HepG2 (cell line): ENCODE measurements around the gene P4HB. TPM values are rescaled to one million over a fixed set of nuclear protein-coding genes. Genes with fewer than 3 reads are reported as not detected.

Experiments used
- ATAC-seq: fragments of 200-7000 bp; cut with Tn5 transposase; 3 replicates; pipeline ENCODE4 v1.9.1; 2020; ENCODE audit warnings: mild to moderate bottlenecking, moderate library complexity
- Bru-seq: library from RNA; stranded (reverse); fragments of 400-500 nt; gene quantifications from one replicate; lab custom pipeline; 2021; lab: Mats Ljungman, UMichigan
- BruChase-seq, 2 experiments: library from RNA; stranded (reverse); fragments of 400-500 nt; gene quantifications; one replicate each; lab custom pipeline; 2021; lab: Mats Ljungman, UMichigan
- BruUV-seq: library from RNA; stranded (reverse); fragments of 400-500 nt; replicated peaks from 2 replicates; lab custom pipeline; 2021; lab: Mats Ljungman, UMichigan
- CTCF ChIA-PET: fragments of 300-600 bp; formaldehyde crosslinking; extraction: SDS; loops from one replicate; lab custom pipeline; 2021; ENCODE audit warnings: low total read pairs, inconsistent platforms, low intra/inter-chr PET ratio; lab: Yijun Ruan, JAX
- POLR2A ChIA-PET: fragments of 350-600 bp; sonication (Branson Sonifier 250); formaldehyde crosslinking; loops from one replicate; lab custom pipeline; 2020; ENCODE audit warnings: antibody characterized with exemption, inconsistent platforms; lab: Yijun Ruan, JAX
- DNase-seq: peaks from one replicate; pipeline ENCODE4 v3.0.0-alpha.2; 2015; ENCODE audit warnings: low spot score
- FAIRE-seq: peaks from 3 replicates; lab custom pipeline; 2011; peaks lifted over from hg19 to GRCh38; lab: Jason Lieb, UNC
- H2AFZ ChIP-seq: one replicate; pipeline ENCODE4 v1.6.1; 2011; ENCODE audit warnings: low read length, inconsistent platforms
- H3K27ac ChIP-seq: fragments of 300-600 bp; 3 replicates; pipeline ENCODE4 v1.8.0; 2011; ENCODE audit warnings: mixed run types, mild to moderate bottlenecking, mixed read lengths, low read length, inconsistent platforms; ENCODE audit not compliant: insufficient read depth; ENCODE audit errors: extremely low read length
- H3K27me3 ChIP-seq, 2 experiments: fragments of 200-600 bp in 1 of 2; 2 replicates in 1 of 2; 3 replicates in 1 of 2; pipeline versions ENCODE4 v1.6.0 to v1.8.0; 2011; ENCODE audit warnings: low read length in 2 of 2, mild to moderate bottlenecking in 2 of 2, moderate library complexity in 2 of 2, inconsistent platforms in 1 of 2; ENCODE audit not compliant: insufficient read depth in 2 of 2, control insufficient read depth in 1 of 2
- H3K36me3 ChIP-seq, 2 experiments: fragments of 200-600 bp in 1 of 2; replicated peaks in 1 of 2; 2 replicates in 1 of 2; 3 replicates in 1 of 2; pipeline versions ENCODE4 v1.5.1 to v1.8.0; 2011; ENCODE audit warnings: low read length in 2 of 2, inconsistent platforms in 1 of 2; ENCODE audit not compliant: insufficient read depth in 2 of 2, control insufficient read depth in 1 of 2
- H3K4me1 ChIP-seq: 2 replicates; pipeline ENCODE4 v1.5.1; 2012; ENCODE audit warnings: low read length, inconsistent platforms; ENCODE audit not compliant: insufficient read depth
- H3K4me2 ChIP-seq: 2 replicates; pipeline ENCODE4 v1.6.0; 2011; ENCODE audit warnings: low read depth, low read length, inconsistent platforms
- H3K4me3 ChIP-seq, 3 experiments: fragments of 200-600 bp in 1 of 3; sonication (generic), shearing (Covaris generic) in 1 of 3; replicated peaks in 1 of 3; 2 replicates each; pipeline ENCODE4 v1.5.1; 2011 to 2016; ENCODE audit warnings: low read length in 3 of 3, inconsistent platforms in 2 of 3, low read depth in 2 of 3, mild to moderate bottlenecking in 2 of 3, control low read depth in 1 of 3, mixed read lengths in 1 of 3; ENCODE audit not compliant: insufficient read depth in 1 of 3
- H3K79me2 ChIP-seq: one replicate; pipeline ENCODE4 v1.6.1; 2011; ENCODE audit warnings: low read length, inconsistent platforms; ENCODE audit not compliant: insufficient read depth
- H3K9ac ChIP-seq: 2 replicates; pipeline ENCODE4 v1.6.0; 2011; ENCODE audit warnings: mild to moderate bottlenecking, low read depth, low read length, inconsistent platforms; ENCODE audit not compliant: insufficient read depth
- H3K9me3 ChIP-seq: 2 replicates; pipeline ENCODE4 v1.5.1; 2012; ENCODE audit warnings: mild to moderate bottlenecking, low read length
- H4K20me1 ChIP-seq: 2 replicates; pipeline ENCODE4 v1.6.0; 2011; ENCODE audit warnings: inconsistent platforms, mild to moderate bottlenecking, low read length, moderate library complexity; ENCODE audit not compliant: insufficient read depth
- FOXO4 ChIP-seq: sonication (generic); formaldehyde crosslinking; conservative IDR thresholded peaks from 2 replicates; pipeline ENCODE4 v1.8.1; 2023; ENCODE audit warnings: missing genetic modification reagents
- MBD4 ChIP-seq: IDR thresholded peaks from 2 replicates; pipeline ENCODE4 v1.6.1; 2012; ENCODE audit warnings: low read length, inconsistent platforms, borderline replicate concordance
- MIXL1 ChIP-seq: IDR thresholded peaks from 2 replicates; pipeline ENCODE4 v1.6.1; 2016
- RAD21 ChIP-seq: fragments of 450-650 bp; formaldehyde crosslinking; IDR thresholded peaks from 2 replicates; pipeline ENCODE4 v1.5.0; 2020; ENCODE audit warnings: mild to moderate bottlenecking
- RBM22 ChIP-seq: fragments of 200-400 bp; formaldehyde crosslinking; optimal IDR thresholded peaks from 2 replicates; pipeline ENCODE3; 2017; ENCODE audit warnings: mild to moderate bottlenecking, low read length, moderate library complexity
- SIN3A ChIP-seq: IDR thresholded peaks from 2 replicates; pipeline ENCODE4 v1.6.1; 2011; ENCODE audit warnings: low read depth, mild to moderate bottlenecking, control low read depth, low read length, borderline replicate concordance
- SNAPC5 ChIP-seq: sonication (generic); formaldehyde crosslinking; IDR thresholded peaks from 2 replicates; pipeline ENCODE4 v1.8.1; 2023; ENCODE audit warnings: mild to moderate bottlenecking, missing genetic modification reagents, borderline replicate concordance
- SRSF4 ChIP-seq: fragments of 200-400 bp; formaldehyde crosslinking; IDR thresholded peaks from one replicate; pipeline ENCODE4 v1.6.1; 2018; ENCODE audit warnings: mild to moderate bottlenecking, low read depth, low read length, moderate library complexity; ENCODE audit not compliant: poor library complexity, severe bottlenecking
- ZNF570 ChIP-seq: sonication (generic); formaldehyde crosslinking; IDR thresholded peaks from 2 replicates; pipeline ENCODE4 v1.4.0; 2020; ENCODE audit warnings: mild to moderate bottlenecking, missing genetic modification reagents, borderline replicate concordance
- ZNF629 ChIP-seq: sonication (generic); formaldehyde crosslinking; conservative IDR thresholded peaks from 2 replicates; pipeline ENCODE4 v1.5.0; 2020; ENCODE audit warnings: missing genetic modification reagents
- ZNF713 ChIP-seq: sonication (generic); formaldehyde crosslinking; IDR thresholded peaks from 2 replicates; pipeline ENCODE4 v1.4.0; 2020; ENCODE audit warnings: mild to moderate bottlenecking, missing genetic modification reagents
- ZNF878 ChIP-seq: sonication (generic); formaldehyde crosslinking; IDR thresholded peaks from 2 replicates; pipeline ENCODE4 v1.8.1; 2023; ENCODE audit warnings: mild to moderate bottlenecking, missing genetic modification reagents, moderate library complexity
- WGBS: methylation state at CpG from one replicate; pipeline ENCODE4 v1.1.6; 2017; ENCODE audit warnings: low lambda C conversion rate; 5-methylcytosine and 5-hydroxymethylcytosine counted together
- in situ Hi-C: cut with HindIII; loops from 2 replicates; pipeline ENCODE4 v1.10.0; 2017; ENCODE audit warnings: low pct_unique_long_range_greater_than_20kb; ENCODE audit not compliant: extremely low pct_ligation_motif_present
- intact Hi-C: fragments of 100-400 bp; cut with micrococcal nuclease; formaldehyde crosslinking; loops from one replicate; pipeline ENCODE4 v1.10.0; 2022; ENCODE audit not compliant: unreplicated experiment
- long read RNA-seq, 2 experiments: library from RNA in 1 of 2; library from polyadenylated mRNA in 1 of 2; stranded (forward) in 1 of 2; unstranded in 1 of 2; transcript quantifications; one replicate each; pipeline ENCODE4 v2.0.0, GENCODE V29; 2019 to 2022
- polyA minus RNA-seq, 3 experiments: library from RNA; depleted of rRNA, polyadenylated mRNA; stranded (reverse); fragments of >200 nt; gene quantifications; 2 replicates each; pipeline ENCODE4 v1.2.3, GENCODE V29; 2011; ENCODE audit warnings: low replicate concordance in 1 of 3
- polyA plus RNA-seq, 8 experiments: library from polyadenylated mRNA; depleted of rRNA in 3 of 8; stranded (reverse) in 7 of 8; unstranded in 1 of 8; fragments of >200 nt; fragmentation: Illumina TruSeq in 4 of 8; extraction: Trizol in 4 of 8; gene quantifications; 2 replicates each; pipeline versions ENCODE4 v1.2.1 to v1.2.3, GENCODE V29; 2011 to 2016; ENCODE audit warnings: low read depth in 4 of 8, missing spikeins in 1 of 8, mixed read lengths in 1 of 8; ENCODE audit not compliant: insufficient read depth in 1 of 8
- total RNA-seq, 5 experiments: library from RNA; depleted of rRNA; stranded (reverse); fragments of >200 nt; fragmentation: Illumina TruSeq; extraction: Trizol; gene quantifications; 2 replicates each; pipeline ENCODE4 v1.2.3, GENCODE V29; 2016; ENCODE audit warnings: low read depth in 1 of 5
- TF ChIP-seq, protein P1 (sequence below): sonication (generic); formaldehyde crosslinking; IDR thresholded peaks from 2 replicates; pipeline ENCODE4 v1.4.0; 2020; ENCODE audit warnings: low read depth, mild to moderate bottlenecking, missing genetic modification reagents

P4HB gene
- 337 and 782 TPM in 2 replicates for total RNA-seq (2016; rRNA removed; fragmentation: Illumina TruSeq; extraction: Trizol)
- 162 and 167 TPM in 2 replicates for total RNA-seq (2016; cell fraction: cytosol; rRNA removed; fragmentation: Illumina TruSeq; extraction: Trizol; ENCODE audit: low read depth)
- total RNA-seq (2016; cell fraction: insoluble cytoplasmic fraction; rRNA removed; fragmentation: Illumina TruSeq; extraction: Trizol) = 282 and 813 TPM in 2 replicates
- 299 and 300 TPM in 2 replicates for total RNA-seq (2016; cell fraction: membrane; rRNA removed; fragmentation: Illumina TruSeq; extraction: Trizol)
- total RNA-seq (2016; cell fraction: nucleus; rRNA removed; fragmentation: Illumina TruSeq; extraction: Trizol) = 801 and 884 TPM in 2 replicates
- 181 and 185 TPM in 2 replicates for polyA plus RNA-seq (2011; rRNA removed)
- 150 and 176 TPM in 2 replicates for polyA plus RNA-seq (2011; cell fraction: cytosol; rRNA removed)
- 517 and 557 TPM in 2 replicates for polyA plus RNA-seq (2011; cell fraction: nucleus; rRNA removed)
- polyA plus RNA-seq (2012) = 1,462 and 1,524 TPM in 2 replicates
- polyA plus RNA-seq (2016; cell fraction: cytosol; fragmentation: Illumina TruSeq; extraction: Trizol; ENCODE audit: low read depth) = 236 TPM in 2 replicates
- polyA plus RNA-seq (2016; cell fraction: insoluble cytoplasmic fraction; fragmentation: Illumina TruSeq; extraction: Trizol; ENCODE audit: low read depth) = 494 and 566 TPM in 2 replicates
- polyA plus RNA-seq (2016; cell fraction: membrane; fragmentation: Illumina TruSeq; extraction: Trizol; ENCODE audit: low read depth) = 378 and 399 TPM in 2 replicates
- polyA plus RNA-seq (2016; cell fraction: nucleus; fragmentation: Illumina TruSeq; extraction: Trizol; ENCODE audit: insufficient read depth, low read depth) = 2,290 and 2,428 TPM in 2 replicates
- 90.8 and 213 TPM in 2 replicates for polyA minus RNA-seq (2011; rRNA and poly(A)+ RNA removed; ENCODE audit: low replicate concordance)
- 303 and 378 TPM in 2 replicates for polyA minus RNA-seq (2011; cell fraction: cytosol; rRNA and poly(A)+ RNA removed)
- 250 and 278 TPM in 2 replicates for polyA minus RNA-seq (2011; cell fraction: nucleus; rRNA and poly(A)+ RNA removed)
- Bru-seq, nascent RNA = percentile 96 among the genes with signal in this experiment
- percentile 99 among the genes with signal in this experiment for BruChase-seq, experiment 1, labeled RNA remaining after a 6-hour chase
- percentile 98 among the genes with signal in this experiment for BruChase-seq, experiment 2, labeled RNA remaining after a 2-hour chase
- long read RNA-seq, experiment 1, transcript P4HB-201 (11 exons, 2,603 nt) = major isoform, 2,018 of 2,382 reads
- long read RNA-seq, experiment 1, transcript P4HB-215 (3 exons, 493 nt) = minor isoform, 25 of 2,382 reads
- long read RNA-seq, experiment 1, transcript P4HB-210 (5 exons, 765 nt) = minor isoform, 26 of 2,382 reads
- long read RNA-seq, experiment 1, transcript P4HB-208 (2 exons, 914 nt) = minor isoform, 21 of 2,382 reads
- long read RNA-seq, experiment 1, partial matches to known transcripts = 135 of 2,382 reads
- long read RNA-seq, experiment 1, other reads (novel, unspliced or antisense) = 151 of 2,382 reads
- long read RNA-seq, experiment 2, transcript P4HB-215 (3 exons, 493 nt) = minor isoform, 179 of 3,641 reads
- long read RNA-seq, experiment 2, transcript P4HB-210 (5 exons, 765 nt) = minor isoform, 78 of 3,641 reads
- long read RNA-seq, experiment 2, transcript P4HB-201 (11 exons, 2,603 nt) = major isoform, 1,719 of 3,641 reads
- long read RNA-seq, experiment 2, transcript P4HB-208 (2 exons, 914 nt) = minor isoform, 409 of 3,641 reads
- long read RNA-seq, experiment 2, partial matches to known transcripts = 374 of 3,641 reads
- long read RNA-seq, experiment 2, other reads (novel, unspliced or antisense) = 868 of 3,641 reads

DNA sequence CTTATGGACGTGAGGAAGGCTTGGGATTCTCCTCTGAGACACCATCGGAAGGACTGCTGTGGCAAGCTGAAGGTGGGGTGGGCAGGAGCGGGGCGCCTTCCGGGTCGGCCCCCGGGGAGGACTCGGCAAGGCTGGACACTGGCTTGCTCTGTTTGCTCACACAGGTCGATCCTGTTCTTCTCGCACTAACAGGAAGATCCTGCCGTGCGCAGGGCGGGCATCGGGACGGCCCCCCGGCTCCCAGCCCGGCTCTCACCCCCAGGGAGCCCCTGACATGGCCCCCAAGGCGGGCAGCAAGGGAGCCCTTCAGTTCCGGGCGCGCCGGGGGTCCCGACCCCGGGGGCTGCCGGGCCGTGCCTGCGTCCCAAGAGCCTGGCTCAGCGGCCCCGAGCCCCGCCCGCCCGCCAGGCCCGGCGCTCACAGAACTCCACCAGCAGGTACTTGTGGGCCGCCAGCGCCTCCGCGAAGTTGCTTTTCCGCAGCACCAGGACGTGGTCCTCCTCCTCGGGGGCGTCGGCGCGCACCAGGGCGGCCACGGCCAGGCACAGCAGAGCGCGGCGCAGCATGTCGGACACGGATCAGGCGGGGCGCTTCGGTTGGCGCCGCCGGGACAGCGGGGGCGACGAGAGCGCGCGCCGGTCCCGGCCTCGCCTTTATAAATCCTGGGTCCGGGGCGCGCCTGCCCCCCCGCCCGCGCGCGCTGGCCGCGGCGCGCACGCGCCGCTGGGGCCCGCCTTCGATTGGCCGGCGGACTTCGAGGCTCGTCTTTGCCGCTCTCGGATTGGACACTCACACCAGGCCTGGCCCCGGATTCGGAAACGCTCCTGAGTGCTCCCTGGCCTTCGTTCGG lies at the start of gene P4HB:
P4HB (minus strand) TSS at position 630 of the 850 bp plus-strand sequence; CDS start at position 566, 64 bp downstream.
- ATAC-seq = peak; percentile 11; the same call in 2 of the 3 replicates
- Histone ChIP-seq H3K36me3 (peaks cover 22 to 51% of the 10 kb centered on the region in 2 experiments), H4K20me1 (peaks cover 35% of the 10 kb centered on the region), H3K4me3 (peak within 1 kb of the TSS; percentile 83 to 98 (median 90)), H3K27me3 (no peaks in the 10 kb centered on the region; a peak in 1 of 5 replicates), H3K9me3 (no peaks in the 10 kb centered on the region), H3K4me1 (peaks cover 77% of the 10 kb centered on the region), H3K4me2 (peak within 1 kb of the TSS; percentile 99), H3K27ac (peak within 1 kb of the TSS; percentile 94), H2AFZ (no peak within 1 kb of the TSS), H3K79me2 (peaks cover 81% of the 10 kb centered on the region), H3K9ac (peak within 1 kb of the TSS; percentile 97)
- FAIRE-seq = no peak
- intact Hi-C loops = loop anchor here (5.0 kb wide), 1 partner anchor 38 kb away; no protein-coding TSS in a partner anchor
- no TSS peak for BruUV-seq
- ChIA-PET CTCF (interaction anchor here (0.6 to 1.2 kb wide), 2 partner anchors 35 to 127 kb away, joined by 3 read pairs; no protein-coding TSS in a partner anchor), POLR2A (interaction anchor here (0.7 to 3.7 kb wide), 49 partner anchors 9 to 246 kb away, joined by 3 to 40 read pairs (median 5); partner anchors contain the start of genes ARHGDIA, ARL16, CENPX and DCXR)
- no peak for DNase-seq
- in situ Hi-C loops = no loop called here
- WGBS = under 1% methylated on average over 38 of the region's 95 CpGs
- TF ChIP-seq ZNF713 (CRISPR knock-in tag) (0 out of 2 replicates have a peak, but pooled peaks have one; percentile 58), ZNF570 (no peak), RBM22 (no peak), ZNF629 (CRISPR knock-in tag) (no peak), FOXO4 (CRISPR knock-in tag) (no peak), SRSF4 (no peak), SIN3A (peak; percentile 83; the same call in 1 of the 2 replicates), ZNF878 (CRISPR knock-in tag) (no peak), MIXL1 (CRISPR knock-in tag) (no peak), MBD4 (no peak), RAD21 (CRISPR knock-in tag) (peak; percentile 85), SNAPC5 (CRISPR knock-in tag) (0 out of 2 replicates have a peak, but pooled peaks have one; percentile 45)
- TF ChIP-seq, protein P1, sequence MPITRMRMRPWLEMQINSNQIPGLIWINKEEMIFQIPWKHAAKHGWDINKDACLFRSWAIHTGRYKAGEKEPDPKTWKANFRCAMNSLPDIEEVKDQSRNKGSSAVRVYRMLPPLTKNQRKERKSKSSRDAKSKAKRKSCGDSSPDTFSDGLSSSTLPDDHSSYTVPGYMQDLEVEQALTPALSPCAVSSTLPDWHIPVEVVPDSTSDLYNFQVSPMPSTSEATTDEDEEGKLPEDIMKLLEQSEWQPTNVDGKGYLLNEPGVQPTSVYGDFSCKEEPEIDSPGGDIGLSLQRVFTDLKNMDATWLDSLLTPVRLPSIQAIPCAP (CRISPR knock-in tag) = no peak
